ENCODE data around the gene TMEM97. TPM values are rescaled to one million over a fixed set of nuclear protein-coding genes. Genes with fewer than 3 reads are reported as not detected.

TMEM97 gene
- total and polyA plus RNA-seq, 2 experiments from 2014 or later: 101 to 216 TPM

DNA sequence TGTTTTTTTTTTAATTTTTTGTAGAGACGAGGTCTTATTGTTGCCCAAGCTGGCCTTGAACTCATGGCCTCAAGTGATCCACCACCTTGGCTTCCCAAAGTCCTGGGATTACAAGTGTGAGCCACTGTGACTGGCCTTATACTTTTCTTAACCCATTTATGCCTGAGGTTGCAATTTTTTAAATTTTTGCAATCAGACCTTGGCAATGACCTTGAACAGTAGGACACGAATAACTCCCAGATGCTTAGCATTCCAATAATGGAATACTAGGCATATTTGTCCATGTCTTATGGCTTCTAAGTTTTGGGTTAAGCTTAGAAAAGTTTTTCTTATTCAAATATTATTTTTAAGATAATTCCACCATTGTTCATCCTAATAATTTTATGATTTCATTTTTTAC lies 28.3 kb upstream of the TMEM97 start:
- no peaks in the 10 kb centered on the region for H3K9me3 Mint-ChIP-seq

More for the DNA sequence above, 28.3 kb upstream of the TMEM97 start:
- no peak overlapping the region for H3K4me2 ChIP-seq
- Mint-ChIP-seq H3K36me3 (ENCODE audit: low read depth) (no peaks in the 10 kb centered on the region), H3K4me3 (no peak overlapping the region), H3K4me1 (no peaks in the 10 kb centered on the region), H3K27ac (no peak overlapping the region), H3K27me3 (ENCODE audit: insufficient read depth, low read depth, poor library complexity) (peaks cover 4% of the 10 kb centered on the region)
- TF ChIP-seq EZH2 (IDR thresholded peaks at IDR 0.05; ENCODE audit: low read depth, unreplicated experiment): no peak
- TF ChIP-seq, protein P1, sequence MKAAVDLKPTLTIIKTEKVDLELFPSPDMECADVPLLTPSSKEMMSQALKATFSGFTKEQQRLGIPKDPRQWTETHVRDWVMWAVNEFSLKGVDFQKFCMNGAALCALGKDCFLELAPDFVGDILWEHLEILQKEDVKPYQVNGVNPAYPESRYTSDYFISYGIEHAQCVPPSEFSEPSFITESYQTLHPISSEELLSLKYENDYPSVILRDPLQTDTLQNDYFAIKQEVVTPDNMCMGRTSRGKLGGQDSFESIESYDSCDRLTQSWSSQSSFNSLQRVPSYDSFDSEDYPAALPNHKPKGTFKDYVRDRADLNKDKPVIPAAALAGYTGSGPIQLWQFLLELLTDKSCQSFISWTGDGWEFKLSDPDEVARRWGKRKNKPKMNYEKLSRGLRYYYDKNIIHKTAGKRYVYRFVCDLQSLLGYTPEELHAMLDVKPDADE (IDR thresholded peaks at IDR 0.05): no peak
- TF ChIP-seq POLR2AphosphoS5 (IDR thresholded peaks at IDR 0.05; ENCODE audit: low read depth): no peak
- TF ChIP-seq JUNB (IDR thresholded peaks at IDR 0.05; ENCODE audit: unreplicated experiment): no peak
- TF ChIP-seq EZH2phosphoT487 (IDR thresholded peaks at IDR 0.05; ENCODE audit: unreplicated experiment): no peak
- TF ChIP-seq, protein P2, sequence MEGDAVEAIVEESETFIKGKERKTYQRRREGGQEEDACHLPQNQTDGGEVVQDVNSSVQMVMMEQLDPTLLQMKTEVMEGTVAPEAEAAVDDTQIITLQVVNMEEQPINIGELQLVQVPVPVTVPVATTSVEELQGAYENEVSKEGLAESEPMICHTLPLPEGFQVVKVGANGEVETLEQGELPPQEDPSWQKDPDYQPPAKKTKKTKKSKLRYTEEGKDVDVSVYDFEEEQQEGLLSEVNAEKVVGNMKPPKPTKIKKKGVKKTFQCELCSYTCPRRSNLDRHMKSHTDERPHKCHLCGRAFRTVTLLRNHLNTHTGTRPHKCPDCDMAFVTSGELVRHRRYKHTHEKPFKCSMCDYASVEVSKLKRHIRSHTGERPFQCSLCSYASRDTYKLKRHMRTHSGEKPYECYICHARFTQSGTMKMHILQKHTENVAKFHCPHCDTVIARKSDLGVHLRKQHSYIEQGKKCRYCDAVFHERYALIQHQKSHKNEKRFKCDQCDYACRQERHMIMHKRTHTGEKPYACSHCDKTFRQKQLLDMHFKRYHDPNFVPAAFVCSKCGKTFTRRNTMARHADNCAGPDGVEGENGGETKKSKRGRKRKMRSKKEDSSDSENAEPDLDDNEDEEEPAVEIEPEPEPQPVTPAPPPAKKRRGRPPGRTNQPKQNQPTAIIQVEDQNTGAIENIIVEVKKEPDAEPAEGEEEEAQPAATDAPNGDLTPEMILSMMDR (conservative IDR thresholded peaks at IDR 0.05; ENCODE audit: low read depth in 2 of 2): no peak
- TF ChIP-seq ZNF114 (CRISPR knock-in tag; IDR thresholded peaks at IDR 0.05): no peak
- no peak for TF ChIP-seq ZNF331 (CRISPR knock-in tag; IDR thresholded peaks at IDR 0.05; ENCODE audit: low read depth)
- TF ChIP-seq ZNF462 (CRISPR knock-in tag; IDR thresholded peaks at IDR 0.05): no peak
- no peak for TF ChIP-seq NANOG (IDR thresholded peaks at IDR 0.05; ENCODE audit: borderline replicate concordance)
- no peaks in the 10 kb centered on the region for H3K27me3 ChIP-seq (ENCODE audit: insufficient read depth)
- no peak for DNase-seq (ENCODE audit: low spot score)
- H3K4me1 ChIP-seq (ENCODE audit: insufficient read depth): no peaks in the 10 kb centered on the region
- H3K79me2 ChIP-seq (replicated peaks; ENCODE audit: insufficient read depth): no peaks in the 10 kb centered on the region
- ATAC-seq: no peak
- H4K20me1 ChIP-seq (replicated peaks; ENCODE audit: insufficient read depth): no peaks in the 10 kb centered on the region
- no peaks in the 10 kb centered on the region for H3K9me2 ChIP-seq (ENCODE audit: insufficient read depth)
- H3K27ac ChIP-seq (ENCODE audit: low read depth): no peak overlapping the region
- no peak overlapping the region for H3K4me3 ChIP-seq
- no peak overlapping the region for H2AFZ ChIP-seq
- no peaks in the 10 kb centered on the region for H3K36me3 ChIP-seq (ENCODE audit: insufficient read depth)
- H3F3A ChIP-seq (replicated peaks; ENCODE audit: low read depth): no peaks in the 10 kb centered on the region

All from GM23338 (cell line).